MM.1S (cell line): ENCODE data around the gene PSORS1C2.
"Not testable (repeated sequence)": the region's sequence is repeated elsewhere in the genome, so short reads cannot be mapped to it uniquely, and the experiment has no call there.

ENCODE experiments used
- DNase-seq: peaks from one replicate; pipeline ENCODE4 v3.0.0-alpha.2; 2015
- H2AFZ ChIP-seq: fragments of 300-600 bp; sonication (generic); 2 replicates; pipeline ENCODE4 v1.6.0; 2016; ENCODE audit warnings: antibody characterized with exemption, low read length
- H3F3A ChIP-seq: fragments of 300-600 bp; sonication (generic); 2 replicates; pipeline ENCODE4 v1.6.1; 2016; ENCODE audit warnings: mild to moderate bottlenecking, antibody characterized with exemption, low read length, moderate library complexity, mixed read lengths; ENCODE audit not compliant: insufficient read depth
- H3K27ac ChIP-seq: fragments of 300-600 bp; sonication (generic); 2 replicates; pipeline ENCODE4 v1.5.1; 2016; ENCODE audit warnings: mild to moderate bottlenecking, low read length
- H3K27me3 ChIP-seq: fragments of 300-600 bp; sonication (generic); replicated peaks from 2 replicates; pipeline ENCODE4 v1.6.0; 2016; ENCODE audit warnings: low read length; ENCODE audit not compliant: insufficient read depth
- H3K36me3 ChIP-seq: fragments of 300-600 bp; sonication (generic); replicated peaks from 2 replicates; pipeline ENCODE4 v1.6.1; 2016; ENCODE audit warnings: mild to moderate bottlenecking, low read length, mixed read lengths; ENCODE audit not compliant: insufficient read depth
- H3K4me1 ChIP-seq: fragments of 300-600 bp; sonication (generic); 2 replicates; pipeline ENCODE4 v1.6.1; 2016; ENCODE audit warnings: low read length, mixed read lengths
- H3K4me2 ChIP-seq: fragments of 300-600 bp; sonication (generic); 2 replicates; pipeline ENCODE4 v1.6.0; 2016; ENCODE audit warnings: low read depth, low read length
- H3K4me3 ChIP-seq: fragments of 300-600 bp; sonication (generic); 2 replicates; pipeline ENCODE4 v1.5.1; 2016; ENCODE audit warnings: low read length, mixed read lengths
- H3K79me2 ChIP-seq: fragments of 300-600 bp; sonication (generic); 2 replicates; pipeline ENCODE4 v1.6.1; 2016; ENCODE audit warnings: mixed run types, low read length, mixed read lengths
- H3K9ac ChIP-seq: fragments of 300-600 bp; sonication (generic); 2 replicates; pipeline ENCODE4 v1.6.1; 2016; ENCODE audit warnings: low read length, mixed read lengths
- H3K9me2 ChIP-seq: fragments of 300-600 bp; sonication (generic); replicated peaks from 2 replicates; pipeline ENCODE4 v1.6.1; 2016; ENCODE audit warnings: mild to moderate bottlenecking, low read length, mixed read lengths; ENCODE audit not compliant: insufficient read depth
- H3K9me3 ChIP-seq: fragments of 300-600 bp; sonication (generic); replicated peaks from 2 replicates; pipeline ENCODE4 v1.6.1; 2016; ENCODE audit warnings: mild to moderate bottlenecking, low read length, mixed read lengths; ENCODE audit not compliant: insufficient read depth
- H4K20me1 ChIP-seq: fragments of 300-600 bp; sonication (generic); 2 replicates; pipeline ENCODE4 v1.6.1; 2016; ENCODE audit warnings: mild to moderate bottlenecking, low read length, moderate library complexity, mixed read lengths; ENCODE audit not compliant: insufficient read depth
- CTCF ChIP-seq: fragments of 300-600 bp; sonication (generic); IDR thresholded peaks from 2 replicates; pipeline ENCODE4 v1.5.1; 2016; ENCODE audit warnings: antibody characterized with exemption, low read length, mixed read lengths
- EZH2 ChIP-seq: fragments of 300-600 bp; sonication (generic); optimal IDR thresholded peaks from 2 replicates; pipeline ENCODE3; 2017; ENCODE audit warnings: low read depth, mild to moderate bottlenecking, antibody characterized with exemption, low read length, mixed read lengths
- EZH2phosphoT487 ChIP-seq: fragments of 300-600 bp; sonication (generic); IDR thresholded peaks from 2 replicates; pipeline ENCODE4 v1.6.1; 2018; ENCODE audit warnings: antibody characterized with exemption, low read length

PSORS1C2 gene

DNA sequence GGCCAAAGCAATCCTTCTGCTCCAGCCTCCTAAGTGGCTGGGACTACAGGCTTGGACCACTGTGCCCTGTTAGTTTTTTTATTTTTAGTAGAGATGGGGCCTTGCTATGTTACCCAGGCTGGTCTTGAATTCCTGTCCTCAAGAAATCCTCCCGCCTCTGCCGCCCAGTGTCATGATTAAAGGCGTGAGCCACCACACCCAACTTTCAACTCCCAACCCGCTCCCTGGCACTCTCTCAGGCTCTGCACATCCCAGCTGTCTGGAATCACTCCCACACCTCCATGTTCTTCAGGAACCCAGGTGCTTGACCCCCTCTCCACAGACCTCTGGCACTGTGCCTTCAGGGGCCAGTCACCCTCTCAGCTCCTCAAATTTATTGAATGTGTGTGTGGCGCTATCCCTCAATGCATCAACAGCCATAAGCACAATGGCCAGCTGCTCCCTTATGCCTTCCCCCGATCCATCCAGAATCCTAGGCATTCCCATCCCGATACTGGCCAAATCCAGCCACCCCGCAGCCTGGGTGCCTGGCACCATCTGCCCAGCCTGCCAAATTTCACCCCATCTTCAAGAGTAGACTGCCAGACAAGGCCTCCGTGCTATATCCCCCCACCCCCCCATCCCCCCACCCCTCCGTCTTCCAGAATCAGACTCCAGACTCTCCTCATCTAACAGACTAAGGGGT, 32.3 kb upstream of the PSORS1C2 start:
- no peaks in the 10 kb centered on the region for H3K27me3 ChIP-seq
- no peaks in the 10 kb centered on the region for H3F3A ChIP-seq
- H3K9me2 ChIP-seq, result no peaks in the 10 kb centered on the region
- no peak overlapping the region for H3K9ac ChIP-seq
- no peaks in the 10 kb centered on the region for H3K79me2 ChIP-seq
- H2AFZ ChIP-seq, result no peak overlapping the region
- no peaks in the 10 kb centered on the region for H3K9me3 ChIP-seq
- DNase-seq, result no peak
- no peaks in the 10 kb centered on the region for H3K4me1 ChIP-seq
- H3K4me3 ChIP-seq, result no peak overlapping the region
- no peaks in the 10 kb centered on the region for H3K36me3 ChIP-seq
- no peak overlapping the region for H3K27ac ChIP-seq
- TF ChIP-seq EZH2 (no peak), EZH2phosphoT487 (no peak), CTCF (no peak)
- no peak overlapping the region for H3K4me2 ChIP-seq
- no peaks in the 10 kb centered on the region for H4K20me1 ChIP-seq

GRCh38 chr6:31170600-31170881, 31.7 kb upstream of the PSORS1C2 start, which contains the start of gene POU5F1:
Gene POU5F1, minus strand, starts transcription at chr6:31170682. Its CDS starts 62 bp downstream, at chr6:31170620.
- H3K4me2 ChIP-seq, result no peak within 1 kb of the TSS
- H3K9me3 ChIP-seq, result no peaks in the 10 kb centered on the region
- H3K36me3 ChIP-seq, result no peaks in the 10 kb centered on the region
- H3K4me1 ChIP-seq, result no peaks in the 10 kb centered on the region
- DNase-seq, result no peak
- H3K27me3 ChIP-seq, result no peaks in the 10 kb centered on the region
- no peak within 1 kb of the TSS for H2AFZ ChIP-seq
- no peaks in the 10 kb centered on the region for H4K20me1 ChIP-seq
- H3F3A ChIP-seq, result no peaks in the 10 kb centered on the region
- no peak within 1 kb of the TSS for H3K4me3 ChIP-seq
- H3K9me2 ChIP-seq, result no peaks in the 10 kb centered on the region
- TF ChIP-seq CTCF (no peak), EZH2phosphoT487 (no peak), EZH2 (no peak)
- H3K9ac ChIP-seq, result no peak within 1 kb of the TSS
- no peaks in the 10 kb centered on the region for H3K79me2 ChIP-seq
- H3K27ac ChIP-seq, result no peak within 1 kb of the TSS

GRCh38 chr6:31169858-31170599, 31.2 kb upstream of the PSORS1C2 start:
- not testable (repeated sequence) for H3K27me3 ChIP-seq, H3K9me2 ChIP-seq, H3K4me1 ChIP-seq, H2AFZ ChIP-seq, H3K4me3 ChIP-seq, H3K79me2 ChIP-seq, H3K36me3 ChIP-seq, H4K20me1 ChIP-seq, H3F3A ChIP-seq, DNase-seq, H3K4me2 ChIP-seq, H3K9me3 ChIP-seq, H3K9ac ChIP-seq, H3K27ac ChIP-seq
